SH-SY5Y (cell line): ENCODE results near the gene ALPL.

Experiments used
- GATA2 ChIP-seq: IDR thresholded peaks from 2 replicates; pipeline ENCODE4 v1.6.1; 2011; ENCODE audit warnings: mild to moderate bottlenecking, low read depth, low read length
- GATA3 ChIP-seq: IDR thresholded peaks from 2 replicates; pipeline ENCODE4 v1.6.1; 2011; ENCODE audit warnings: low read depth, mild to moderate bottlenecking, low read length, moderate library complexity

ALPL gene

GRCh38 chr1:21509351-21510112 lies at the start of gene ALPL:
TSS of gene ALPL (plus strand) at chr1:21509423. CDS start at chr1:21554082, 44,659 bp downstream.
- TF ChIP-seq GATA3 (no peak), GATA2 (no peak)

- TF ChIP-seq GATA2 (no peak), GATA3 (no peak)
These were observed 40.6 kb upstream of the ALPL start for GRCh38 chr1:21468599-21468998.

GRCh38 chr1:21469581-21469980 lies 39.6 kb upstream of the ALPL start:
- TF ChIP-seq GATA3 (no peak), GATA2 (no peak)

GRCh38 chr1:21472861-21473260 lies 36.4 kb upstream of the ALPL start:
- TF ChIP-seq GATA2 = no peak
- no peak for TF ChIP-seq GATA3

GRCh38 chr1:21478356-21478755 lies 30.9 kb upstream of the ALPL start:
- TF ChIP-seq GATA2 (no peak), GATA3 (no peak)

- TF ChIP-seq GATA2 (no peak), GATA3 (no peak)
These were observed 20.1 kb upstream of the ALPL start for GRCh38 chr1:21489146-21489545.

- no peak for TF ChIP-seq GATA3
- no peak for TF ChIP-seq GATA2
These were observed 18.3 kb upstream of the ALPL start for GRCh38 chr1:21490774-21491487.

- TF ChIP-seq GATA3 (no peak), GATA2 (no peak)
These were observed 17.5 kb upstream of the ALPL start for GRCh38 chr1:21491488-21492355.

- no peak for TF ChIP-seq GATA2
- TF ChIP-seq GATA3 = no peak
These were observed 16.9 kb upstream of the ALPL start for GRCh38 chr1:21492356-21492625.

- no peak for TF ChIP-seq GATA2
- TF ChIP-seq GATA3 = no peak
These were observed 15.0 kb upstream of the ALPL start for GRCh38 chr1:21494196-21494595.

GRCh38 chr1:21495225-21495820 lies 13.9 kb upstream of the ALPL start:
- TF ChIP-seq GATA3 (no peak), GATA2 (no peak)

GRCh38 chr1:21496063-21496462 lies 13.2 kb upstream of the ALPL start:
- no peak for TF ChIP-seq GATA2
- no peak for TF ChIP-seq GATA3

GRCh38 chr1:21496886-21497285 lies 12.3 kb upstream of the ALPL start:
- TF ChIP-seq GATA2 = no peak
- TF ChIP-seq GATA3 = no peak

- no peak for TF ChIP-seq GATA3
- no peak for TF ChIP-seq GATA2
These were observed 11.7 kb upstream of the ALPL start for GRCh38 chr1:21497466-21498061.
